B cell (primary cell): ENCODE results near the gene LRRN3. TPM values are rescaled to one million over a fixed set of nuclear protein-coding genes. Genes with fewer than 3 reads are reported as not detected.

ENCODE experiments used
- ATAC-seq: fragments of 200-7000 bp; cut with Tn5 transposase; one replicate; pipeline ENCODE4 v1.10.0; 2021; ENCODE audit warnings: low read depth, mild to moderate bottlenecking, moderate number of reproducible peaks, moderate library complexity
- CTCF ChIA-PET: fragments of 350-600 bp; sonication (Branson Sonifier 250); formaldehyde crosslinking; loops from one replicate; lab custom pipeline; 2021; ENCODE audit warnings: antibody characterized with exemption, inconsistent platforms; lab: Charles Lee
- POLR2A ChIA-PET: fragments of 350-600 bp; sonication (Branson Sonifier 250); formaldehyde crosslinking; loops from one replicate; lab custom pipeline; 2021; ENCODE audit warnings: antibody characterized with exemption; lab: Charles Lee
- DNase-seq: peaks from one replicate; pipeline ENCODE4 v3.0.0; 2013
- H2AFZ ChIP-seq: 2 replicates; pipeline ENCODE4 v1.6.1; 2012; ENCODE audit warnings: mild to moderate bottlenecking, low read depth, low read length; ENCODE audit not compliant: insufficient read depth, poor library complexity, severe bottlenecking
- H3K27ac ChIP-seq, 2 donors: 1 replicate in 1 of 2; 2 replicates in 1 of 2; pipeline ENCODE4 v1.5.1; 2012 to 2013; ENCODE audit warnings: low read length in 2 of 2, mild to moderate bottlenecking in 2 of 2, moderate library complexity in 1 of 2
- H3K27me3 ChIP-seq, 4 experiments: fragments of 200-600 bp in 1 of 4; sonication (generic) in 1 of 4; replicated peaks in 1 of 4; 1 replicate in 2 of 4; 2 replicates in 2 of 4; pipeline versions ENCODE4 v1.6.1 to v1.7.0; 2013 to 2016; ENCODE audit warnings: low read length in 3 of 4, mild to moderate bottlenecking in 2 of 4, mixed read lengths in 1 of 4, moderate library complexity in 1 of 4; ENCODE audit not compliant: insufficient read depth in 4 of 4, control insufficient read depth in 3 of 4; ENCODE audit errors: control extremely low read depth in 1 of 4
- H3K36me3 ChIP-seq, 2 experiments: replicated peaks in 1 of 2; 1 replicate in 1 of 2; 2 replicates in 1 of 2; pipeline versions ENCODE4 v1.6.1 to v1.7.1; 2013; ENCODE audit warnings: low read length in 1 of 2; ENCODE audit not compliant: insufficient read depth in 2 of 2, control insufficient read depth in 1 of 2; ENCODE audit errors: control extremely low read depth in 1 of 2, extremely low read depth in 1 of 2
- H3K4me1 ChIP-seq, 2 donors: fragments of 200-600 bp in 1 of 2; sonication (generic) in 1 of 2; 1 replicate in 1 of 2; 2 replicates in 1 of 2; pipeline versions ENCODE4 v1.5.1 to v1.6.1; 2013 to 2017; ENCODE audit warnings: low read length in 2 of 2; ENCODE audit not compliant: control insufficient read depth in 2 of 2, insufficient read depth in 2 of 2
- H3K4me2 ChIP-seq: replicated peaks from 2 replicates; pipeline ENCODE3; 2012; ENCODE audit warnings: mild to moderate bottlenecking, low read depth, low read length; ENCODE audit not compliant: poor library complexity, severe bottlenecking
- H3K4me3 ChIP-seq, 5 experiments: fragments of 200-600 bp in 1 of 5; sonication (generic) in 1 of 5; 1 replicate in 3 of 5; 2 replicates in 2 of 5; pipeline versions ENCODE4 v1.5.1 to v1.7.0; 2011 to 2016; ENCODE audit warnings: low read length in 4 of 5, mild to moderate bottlenecking in 4 of 5, low read depth in 2 of 5, control low read depth in 1 of 5, moderate library complexity in 1 of 5; ENCODE audit not compliant: insufficient read depth in 1 of 5; ENCODE audit errors: control extremely low read depth in 1 of 5, extremely low read depth in 1 of 5
- H3K79me2 ChIP-seq: fragments of 200-600 bp; sonication (generic); one replicate; pipeline ENCODE4 v1.6.0; 2016; ENCODE audit warnings: low read length; ENCODE audit not compliant: control insufficient read depth, insufficient read depth
- H3K9ac ChIP-seq: fragments of 200-600 bp; sonication (generic); 2 replicates; pipeline ENCODE4 v1.6.1; 2017; ENCODE audit warnings: mild to moderate bottlenecking, low read length, moderate library complexity
- H3K9me3 ChIP-seq, 3 donors: one replicate each; pipeline versions ENCODE4 v1.6.1 to v1.7.1; 2013; ENCODE audit warnings: low read length in 2 of 3; ENCODE audit not compliant: control insufficient read depth in 2 of 3, insufficient read depth in 1 of 3; ENCODE audit errors: control extremely low read depth in 1 of 3
- H4K20me1 ChIP-seq: 2 replicates; pipeline ENCODE4 v1.6.0; 2012; ENCODE audit warnings: mild to moderate bottlenecking, low read length; ENCODE audit not compliant: insufficient read depth, control insufficient read depth, poor library complexity, severe bottlenecking
- H3K27ac Mint-ChIP-seq: one replicate; pipeline ENCODE4 v1.8.0; 2021; ENCODE audit warnings: mixed read lengths
- H3K27me3 Mint-ChIP-seq: one replicate; pipeline ENCODE4 v1.8.0; 2021; ENCODE audit warnings: mixed read lengths
- H3K4me1 Mint-ChIP-seq: one replicate; pipeline ENCODE4 v1.8.0; 2021; ENCODE audit warnings: mixed read lengths
- H3K4me3 Mint-ChIP-seq: one replicate; pipeline ENCODE4 v1.8.0; 2021; ENCODE audit warnings: mixed read lengths
- H3K9me3 Mint-ChIP-seq: one replicate; pipeline ENCODE4 v1.8.0; 2022; ENCODE audit warnings: mixed read lengths; ENCODE audit not compliant: insufficient read depth
- EZH2 ChIP-seq: IDR thresholded peaks from 2 replicates; pipeline ENCODE4 v1.6.1; 2012; ENCODE audit warnings: borderline replicate concordance, low read depth, mild to moderate bottlenecking, moderate library complexity, low read length; ENCODE audit not compliant: insufficient read depth, poor library complexity, severe bottlenecking
- WGBS: methylation state at CpG from one replicate; pipeline ENCODE4 v1.1.5; 2013; ENCODE audit warnings: missing lambda C conversion rate; ENCODE audit not compliant: insufficient coverage; 5-methylcytosine and 5-hydroxymethylcytosine counted together
- intact Hi-C: fragments of 100-400 bp; cut with micrococcal nuclease; formaldehyde crosslinking; loops from one replicate; pipeline ENCODE4 v1.10.0; 2022
- polyA plus RNA-seq: library from polyadenylated mRNA; depleted of rRNA; stranded (reverse); fragments of >200 nt; gene quantifications from 2 replicates; pipeline ENCODE4 v1.2.3, GENCODE V29; 2012
- total RNA-seq, 2 donors: library from RNA; stranded (reverse); fragments of 120-200 nt in 1 of 2; gene quantifications; 1 replicate in 1 of 2; 2 replicates in 1 of 2; pipeline versions ENCODE4 v1.2.3 to v1.2.4, GENCODE V29; 2013 to 2022
- TF ChIP-seq, protein P1 (sequence below): fragments of 200-600 bp; IDR thresholded peaks from one replicate; pipeline ENCODE4 v1.8.0; 2022; ENCODE audit warnings: antibody characterized with exemption, mild to moderate bottlenecking

LRRN3 gene
- total and polyA plus RNA-seq, 2 donors (not counting 1 experiment from before 2014, with no cell fraction given), result 0.03 to 0.20 TPM

DNA sequence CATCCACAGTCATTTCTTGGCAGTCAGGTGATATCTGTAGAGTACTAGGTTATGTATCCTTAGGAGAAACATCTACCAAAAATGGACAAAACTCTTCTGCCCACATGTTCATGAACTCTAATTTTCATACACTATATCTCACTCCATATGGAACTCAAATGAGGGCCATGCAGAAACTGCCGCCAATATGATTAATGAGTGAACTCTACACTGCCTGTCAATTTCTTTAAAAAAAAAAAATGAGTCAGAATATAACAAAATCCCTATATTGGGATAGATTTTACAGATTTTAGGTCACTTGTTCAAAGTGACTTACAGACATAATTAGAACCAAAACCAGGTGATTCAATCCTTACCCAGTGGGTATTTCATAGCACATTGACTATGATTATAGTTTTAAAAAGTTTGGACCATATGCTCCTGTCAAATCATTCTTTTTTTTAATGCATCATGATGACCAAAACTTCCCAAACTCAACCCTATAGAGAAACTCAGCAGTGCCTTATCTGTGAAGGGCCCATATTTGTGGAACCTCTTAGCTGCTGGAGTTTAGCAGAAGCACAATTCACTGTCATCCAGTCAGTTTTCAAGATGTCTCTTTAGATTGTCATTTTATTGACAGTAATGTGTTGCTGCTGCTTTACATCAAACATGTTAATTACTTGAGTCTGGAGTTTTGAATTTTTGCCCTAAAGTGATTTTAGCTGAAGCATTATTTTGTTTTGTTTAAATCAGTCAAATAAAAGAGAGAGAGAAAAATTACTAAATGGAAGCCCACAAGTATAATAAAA is 11.1 kb downstream of the LRRN3 start:
- H3K4me3 Mint-ChIP-seq, result no peak overlapping the region
- no peaks in the 10 kb centered on the region for H3K79me2 ChIP-seq
- peaks cover 11 to 23% of the 10 kb centered on the region in 2 donors for H3K4me1 ChIP-seq
- no peak for ATAC-seq
- H3K4me2 ChIP-seq, result no peak overlapping the region
- H4K20me1 ChIP-seq, result no peaks in the 10 kb centered on the region
- H2AFZ ChIP-seq, result no peak overlapping the region
- CTCF ChIA-PET, result no interaction called here
- H3K27me3 ChIP-seq, result no peaks in the 10 kb centered on the region
- DNase-seq, result no peak
- no peaks in the 10 kb centered on the region for H3K36me3 ChIP-seq
- H3K9me3 Mint-ChIP-seq, result no peaks in the 10 kb centered on the region
- no peak overlapping the region for H3K4me3 ChIP-seq
- no peaks in the 10 kb centered on the region for H3K27me3 Mint-ChIP-seq
- intact Hi-C loops, result no loop called here
- H3K27ac ChIP-seq, result no peak overlapping the region
- POLR2A ChIA-PET, result no interaction called here
- H3K27ac Mint-ChIP-seq, result no peak overlapping the region
- H3K9me3 ChIP-seq, result no peaks in the 10 kb centered on the region
- TF ChIP-seq, protein P1, sequence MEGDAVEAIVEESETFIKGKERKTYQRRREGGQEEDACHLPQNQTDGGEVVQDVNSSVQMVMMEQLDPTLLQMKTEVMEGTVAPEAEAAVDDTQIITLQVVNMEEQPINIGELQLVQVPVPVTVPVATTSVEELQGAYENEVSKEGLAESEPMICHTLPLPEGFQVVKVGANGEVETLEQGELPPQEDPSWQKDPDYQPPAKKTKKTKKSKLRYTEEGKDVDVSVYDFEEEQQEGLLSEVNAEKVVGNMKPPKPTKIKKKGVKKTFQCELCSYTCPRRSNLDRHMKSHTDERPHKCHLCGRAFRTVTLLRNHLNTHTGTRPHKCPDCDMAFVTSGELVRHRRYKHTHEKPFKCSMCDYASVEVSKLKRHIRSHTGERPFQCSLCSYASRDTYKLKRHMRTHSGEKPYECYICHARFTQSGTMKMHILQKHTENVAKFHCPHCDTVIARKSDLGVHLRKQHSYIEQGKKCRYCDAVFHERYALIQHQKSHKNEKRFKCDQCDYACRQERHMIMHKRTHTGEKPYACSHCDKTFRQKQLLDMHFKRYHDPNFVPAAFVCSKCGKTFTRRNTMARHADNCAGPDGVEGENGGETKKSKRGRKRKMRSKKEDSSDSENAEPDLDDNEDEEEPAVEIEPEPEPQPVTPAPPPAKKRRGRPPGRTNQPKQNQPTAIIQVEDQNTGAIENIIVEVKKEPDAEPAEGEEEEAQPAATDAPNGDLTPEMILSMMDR, result no peak
- TF ChIP-seq EZH2, result no peak
- no peak overlapping the region for H3K9ac ChIP-seq
- WGBS, result no CpG with 5 or more reads among the region's 1 CpG
- H3K4me1 Mint-ChIP-seq, result peaks cover 39% of the 10 kb centered on the region

DNA sequence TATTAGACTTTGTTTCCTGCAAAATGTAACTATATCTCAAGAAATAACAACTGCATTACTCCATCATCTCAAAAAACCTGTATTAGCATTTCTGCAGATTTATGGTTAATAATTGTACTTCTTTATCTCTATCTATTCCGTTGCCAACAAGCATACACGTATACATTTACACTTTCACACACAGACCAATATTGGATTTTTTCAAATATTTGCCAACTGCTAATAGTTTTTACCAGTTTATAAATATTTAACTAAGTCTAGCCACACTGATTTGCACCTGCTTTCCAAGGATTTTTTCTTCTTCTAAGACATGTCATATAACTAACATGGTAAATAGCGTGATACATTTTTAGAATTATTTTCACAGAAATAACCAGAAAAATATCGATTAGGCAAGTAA is 12.2 kb downstream of the LRRN3 start:
- Histone ChIP-seq H3K4me3 (no peak overlapping the region), H3K36me3 (no peaks in the 10 kb centered on the region), H3K27me3 (no peaks in the 10 kb centered on the region), H3K4me1 (peaks cover 11 to 23% of the 10 kb centered on the region in 2 donors), H3K79me2 (no peaks in the 10 kb centered on the region), H3K27ac (peak overlapping the region in 1 of 2 donors; percentile 76), H3K9me3 (no peaks in the 10 kb centered on the region), H3K9ac (no peak overlapping the region), H3K4me2 (no peak overlapping the region), H2AFZ (peak overlapping the region; percentile 41), H4K20me1 (no peaks in the 10 kb centered on the region)
- POLR2A ChIA-PET, result no interaction called here
- Mint-ChIP-seq H3K9me3 (no peaks in the 10 kb centered on the region), H3K27ac (no peak overlapping the region), H3K27me3 (no peaks in the 10 kb centered on the region), H3K4me3 (no peak overlapping the region), H3K4me1 (peaks cover 39% of the 10 kb centered on the region)
- no peak for ATAC-seq
- TF ChIP-seq EZH2, result no peak
- TF ChIP-seq, protein P1, result no peak
- intact Hi-C loops, result no loop called here
- DNase-seq, result no peak
- CTCF ChIA-PET, result no interaction called here
- no CpG with 5 or more reads among the region's 4 CpGs for WGBS
